IMR-90 (cell line): ENCODE results near the gene USF1. TPM values are rescaled to one million over a fixed set of nuclear protein-coding genes. Genes with fewer than 3 reads are reported as not detected.
A peak's percentile ranks its signal among the peaks of the same experiment; 100 is the strongest.

Experiments
- ATAC-seq: fragments of 200-7000 bp; cut with Tn5 transposase; 2 replicates; pipeline ENCODE4 v1.9.1; 2020; ENCODE audit warnings: low read depth, mild to moderate bottlenecking, moderate library complexity
- BruUV-seq: library from RNA; stranded (reverse); fragments of 400-500 nt; replicated peaks from 2 replicates; lab custom pipeline; 2021; lab: Mats Ljungman, UMichigan
- CTCF ChIA-PET: fragments of 300-600 bp; formaldehyde crosslinking; extraction: SDS; loops from one replicate; lab custom pipeline; 2021; ENCODE audit warnings: antibody characterized with exemption; lab: Yijun Ruan, JAX
- POLR2A ChIA-PET: fragments of 300-600 bp; sonication (Branson Sonifier 250); formaldehyde crosslinking; loops from one replicate; lab custom pipeline; 2022; ENCODE audit warnings: antibody characterized with exemption; ENCODE audit not compliant: unreplicated experiment; lab: Charles Lee
- DNase-seq: peaks from one replicate; pipeline ENCODE4 v3.0.0; 2013
- H2AFZ ChIP-seq: replicated peaks from 2 replicates; pipeline ENCODE3; 2013; ENCODE audit warnings: low read length, mild to moderate bottlenecking; ENCODE audit not compliant: poor library complexity
- H2AK5ac ChIP-seq: 2 replicates; pipeline ENCODE4 v1.6.1; 2013; ENCODE audit warnings: low read depth, low read length, inconsistent platforms
- H2AK9ac ChIP-seq: replicated peaks from 2 replicates; pipeline ENCODE3; 2013; ENCODE audit warnings: mild to moderate bottlenecking, low read depth, low read length, moderate library complexity; ENCODE audit not compliant: poor library complexity
- H2BK120ac ChIP-seq: 2 replicates; pipeline ENCODE4 v1.6.1; 2013; ENCODE audit warnings: low read depth, low read length, inconsistent platforms
- H2BK15ac ChIP-seq: 3 replicates; pipeline ENCODE4 v1.6.1; 2013; ENCODE audit warnings: low read depth, low read length, inconsistent platforms
- H2BK20ac ChIP-seq: 2 replicates; pipeline ENCODE4 v1.6.1; 2013; ENCODE audit warnings: low read depth, mild to moderate bottlenecking, inconsistent platforms, low read length, moderate library complexity
- H2BK5ac ChIP-seq: 2 replicates; pipeline ENCODE4 v1.6.1; 2013; ENCODE audit warnings: mild to moderate bottlenecking, low read depth, low read length, inconsistent platforms; ENCODE audit not compliant: poor library complexity, severe bottlenecking
- H3K14ac ChIP-seq: replicated peaks from 2 replicates; pipeline ENCODE4 v1.6.1; 2013; ENCODE audit warnings: low read depth, low read length, inconsistent platforms
- H3K18ac ChIP-seq: 2 replicates; pipeline ENCODE4 v1.6.1; 2013; ENCODE audit warnings: low read depth, low read length, control low read depth
- H3K23ac ChIP-seq: 2 replicates; pipeline ENCODE4 v1.6.1; 2013; ENCODE audit warnings: low read depth, low read length, inconsistent platforms
- H3K27ac ChIP-seq: 2 replicates; pipeline ENCODE4 v1.5.1; 2013; ENCODE audit warnings: mild to moderate bottlenecking, control low read depth, low read length; ENCODE audit not compliant: insufficient read depth
- H3K27me3 ChIP-seq: 2 replicates; pipeline ENCODE4 v1.6.1; 2013; ENCODE audit warnings: low read length; ENCODE audit not compliant: control insufficient read depth, insufficient read depth
- H3K36me3 ChIP-seq: 2 replicates; pipeline ENCODE4 v1.6.1; 2013; ENCODE audit warnings: low read length, mixed read lengths; ENCODE audit not compliant: control insufficient read depth, insufficient read depth
- H3K4ac ChIP-seq: 2 replicates; pipeline ENCODE4 v1.6.1; 2013; ENCODE audit warnings: low read depth, low read length, inconsistent platforms
- H3K4me1 ChIP-seq: 2 replicates; pipeline ENCODE4 v1.6.1; 2013; ENCODE audit warnings: low read length, mixed read lengths; ENCODE audit not compliant: control insufficient read depth, insufficient read depth
- H3K4me2 ChIP-seq: 2 replicates; pipeline ENCODE4 v1.6.1; 2013; ENCODE audit warnings: low read depth, mild to moderate bottlenecking, control low read depth, low read length, moderate library complexity
- H3K4me3 ChIP-seq: 2 replicates; pipeline ENCODE4 v1.5.1; 2013; ENCODE audit warnings: low read depth, mild to moderate bottlenecking, control low read depth, low read length, moderate library complexity; ENCODE audit not compliant: insufficient read depth
- H3K56ac ChIP-seq: 2 replicates; pipeline ENCODE4 v1.6.1; 2013; ENCODE audit warnings: low read length, inconsistent platforms; ENCODE audit not compliant: insufficient read depth; ENCODE audit errors: extremely low read depth
- H3K79me1 ChIP-seq, 2 experiments: 2 replicates each; pipeline ENCODE4 v1.6.1; 2013; ENCODE audit warnings: low read length in 2 of 2, inconsistent platforms in 1 of 2, low read depth in 1 of 2
- H3K9ac ChIP-seq: 2 replicates; pipeline ENCODE4 v1.6.1; 2013; ENCODE audit warnings: low read depth, low read length, control low read depth
- H3K9me1 ChIP-seq: 2 replicates; pipeline ENCODE4 v1.6.1; 2013; ENCODE audit warnings: low read length, inconsistent platforms; ENCODE audit not compliant: insufficient read depth
- H3K9me3 ChIP-seq: 2 replicates; pipeline ENCODE4 v1.6.1; 2013; ENCODE audit warnings: low read length; ENCODE audit not compliant: control insufficient read depth, insufficient read depth
- H4K20me1 ChIP-seq: 2 replicates; pipeline ENCODE4 v1.6.1; 2013; ENCODE audit warnings: low read length, inconsistent platforms; ENCODE audit not compliant: insufficient read depth
- H4K5ac ChIP-seq: 2 replicates; pipeline ENCODE4 v1.6.1; 2013; ENCODE audit warnings: mild to moderate bottlenecking, low read depth, low read length, control low read depth
- H4K8ac ChIP-seq, 2 experiments: 2 replicates each; pipeline ENCODE4 v1.6.1; 2013; ENCODE audit warnings: low read depth in 2 of 2, low read length in 2 of 2, control low read depth in 1 of 2, inconsistent platforms in 1 of 2
- H4K91ac ChIP-seq: 2 replicates; pipeline ENCODE4 v1.6.1; 2013; ENCODE audit warnings: low read depth, low read length, inconsistent platforms; ENCODE audit not compliant: insufficient read depth
- BHLHE40 ChIP-seq: fragments of 150-350 bp; IDR thresholded peaks from 2 replicates; pipeline ENCODE4 v1.6.1; 2016; ENCODE audit warnings: mild to moderate bottlenecking, low read depth, low read length
- CEBPB ChIP-seq: IDR thresholded peaks from 2 replicates; pipeline ENCODE4 v1.6.1; 2012; ENCODE audit warnings: low read depth, low read length, improper control_type of control experiment
- CTCF ChIP-seq: conservative IDR thresholded peaks from 2 replicates; pipeline ENCODE4 v1.5.1; 2012; ENCODE audit warnings: mild to moderate bottlenecking, low read depth, low read length, improper control_type of control experiment
- ELK1 ChIP-seq: fragments of 150-350 bp; IDR thresholded peaks from 2 replicates; pipeline ENCODE4 v1.6.1; 2016; ENCODE audit warnings: low read depth, mild to moderate bottlenecking, low read length, moderate library complexity, borderline replicate concordance
- FOS ChIP-seq: fragments of 150-350 bp; IDR thresholded peaks from 2 replicates; pipeline ENCODE4 v1.6.1; 2016; ENCODE audit warnings: low read depth, low read length
- MAFK ChIP-seq: IDR thresholded peaks from 2 replicates; pipeline ENCODE4 v1.6.1; 2012; ENCODE audit warnings: low read depth, low read length, improper control_type of control experiment
- MAZ ChIP-seq: IDR thresholded peaks from 2 replicates; pipeline ENCODE4 v1.6.1; 2012; ENCODE audit warnings: low read depth, mild to moderate bottlenecking, low read length, improper control_type of control experiment, moderate library complexity, borderline replicate concordance
- MXI1 ChIP-seq: IDR thresholded peaks from 2 replicates; pipeline ENCODE4 v1.6.1; 2012; ENCODE audit warnings: low read depth, mild to moderate bottlenecking, low read length, moderate library complexity, borderline replicate concordance
- NFE2L2 ChIP-seq: fragments of 150-350 bp; IDR thresholded peaks from 2 replicates; pipeline ENCODE4 v1.6.1; 2016; ENCODE audit warnings: low read depth, mild to moderate bottlenecking, low read length
- POLR2A ChIP-seq: IDR thresholded peaks from 2 replicates; pipeline ENCODE4 v1.6.1; 2012; ENCODE audit warnings: mild to moderate bottlenecking, low read depth, low read length
- RAD21 ChIP-seq: IDR thresholded peaks from 2 replicates; pipeline ENCODE4 v1.6.1; 2012; ENCODE audit warnings: low read length, improper control_type of control experiment
- RCOR1 ChIP-seq: IDR thresholded peaks from 2 replicates; pipeline ENCODE4 v1.6.1; 2012; ENCODE audit warnings: mild to moderate bottlenecking, low read length, improper control_type of control experiment; ENCODE audit not compliant: insufficient replicate concordance
- RFX5 ChIP-seq: IDR thresholded peaks from 2 replicates; pipeline ENCODE4 v1.8.0; 2012; ENCODE audit warnings: low read depth, mild to moderate bottlenecking, low read length, moderate library complexity
- SMC3 ChIP-seq: fragments of 150-350 bp; IDR thresholded peaks from 2 replicates; pipeline ENCODE4 v1.6.1; 2016; ENCODE audit warnings: low read depth, mild to moderate bottlenecking, antibody characterized with exemption, low read length, moderate library complexity
- USF2 ChIP-seq: fragments of 150-350 bp; IDR thresholded peaks from 2 replicates; pipeline ENCODE4 v1.6.1; 2017; ENCODE audit warnings: mild to moderate bottlenecking, antibody characterized with exemption, low read length, low read depth
- WGBS, 2 experiments: methylation state at CpG; one replicate each; pipeline versions ENCODE4 v1.1.5 to v1.1.7; 2013; ENCODE audit warnings: missing lambda C conversion rate in 2 of 2; ENCODE audit not compliant: insufficient read length in 1 of 2; ENCODE audit errors: extremely low coverage in 2 of 2; 5-methylcytosine and 5-hydroxymethylcytosine counted together
- dilution Hi-C: fragments of 300-500 bp; cut with HindIII; formaldehyde crosslinking; loops from one replicate; pipeline ENCODE4 v1.14.3; 2018; ENCODE audit warnings: low sequenced_read_pairs; ENCODE audit not compliant: unreplicated experiment
- in situ Hi-C: fragments of 300-500 bp; cut with MboI; formaldehyde crosslinking; loops from 3 replicates; pipeline ENCODE4 v1.14.3; 2019; ENCODE audit warnings: low sequenced_read_pairs, inconsistent platforms, mixed read lengths
- intact Hi-C: fragments of 100-400 bp; cut with micrococcal nuclease; formaldehyde crosslinking; loops from 2 replicates; pipeline ENCODE4 v1.10.0; 2022
- polyA plus RNA-seq, 3 experiments: library from polyadenylated mRNA; depleted of rRNA; stranded (reverse); fragments of >200 nt; gene quantifications; 2 replicates each; pipeline ENCODE4 v1.2.3, GENCODE V29; 2012; ENCODE audit warnings: low replicate concordance in 1 of 3
- total RNA-seq: library from RNA; depleted of rRNA; stranded (reverse); fragments of >200 nt; gene quantifications from 2 replicates; pipeline ENCODE4 v1.2.3, GENCODE V29; 2012

Gene USF1
- total and polyA plus RNA-seq, 2 of the 4 experiments (the other 2 are of a cell fraction): 37.1 to 78.9 TPM

- Histone ChIP-seq H4K8ac (no peak overlapping the region), H3K4me3 (no peak overlapping the region), H3K4me1 (no peaks in the 10 kb centered on the region), H3K9me3 (no peaks in the 10 kb centered on the region), H2BK120ac (no peak overlapping the region), H3K14ac (no peak overlapping the region), H3K4ac (no peak overlapping the region), H2BK20ac (no peak overlapping the region), H3K79me1 (no peaks in the 10 kb centered on the region), H3K56ac (no peak overlapping the region), H2AFZ (no peak overlapping the region), H2AK5ac (peak overlapping the region; percentile 39; the same call in 1 of the 2 replicates), H3K27ac (no peak overlapping the region), H3K9me1 (no peaks in the 10 kb centered on the region), H2BK5ac (no peak overlapping the region), H2AK9ac (peak overlapping the region; percentile 82), H3K36me3 (no peaks in the 10 kb centered on the region), H4K5ac (no peak overlapping the region), H3K27me3 (no peaks in the 10 kb centered on the region), H4K91ac (no peak overlapping the region), H3K23ac (no peak overlapping the region), H4K20me1 (no peaks in the 10 kb centered on the region; the same call in none of the 2 replicates), H2BK15ac (no peak overlapping the region), H3K18ac (no peak overlapping the region), H3K9ac (no peak overlapping the region), H3K4me2 (no peak overlapping the region)
- WGBS, 2 experiments: no CpG with 5 or more reads among the region's 12 CpGs
- intact Hi-C loops (no loop called here), dilution Hi-C loops (no loop called here), in situ Hi-C loops (no loop called here)
- TF ChIP-seq FOS (no peak), POLR2A (no peak), CTCF (no peak), RCOR1 (no peak), BHLHE40 (no peak), MAZ (no peak), NFE2L2 (no peak), MAFK (no peak), USF2 (no peak), CEBPB (no peak), RAD21 (no peak), SMC3 (no peak), ELK1 (no peak), RFX5 (no peak), MXI1 (no peak)
- ATAC-seq (no peak), DNase-seq (no peak)
- ChIA-PET POLR2A (no interaction called here), CTCF (no interaction called here)
- BruUV-seq: no TSS peak
Observed at GRCh38 chr1:161074676-161075368, 29.0 kb upstream of the USF1 start.
